GM21786 (cell line): ENCODE data around the gene KLK12.

Experiments
- ATAC-seq: cut with Tn5 transposase; IDR thresholded peaks from one replicate; pipeline ENCODE4 v1.9.1; 2021; ENCODE audit not compliant: unreplicated experiment

Gene KLK12

GRCh38 chr19:51034704-51035103 lies at the start of gene KLK12:
KLK12 (minus strand) TSS chr19:51035002; CDS start chr19:51034621, 381 bp downstream.
- no peak for ATAC-seq

GRCh38 chr19:51084505-51084904 lies 49.7 kb upstream of the KLK12 start:
- no peak for ATAC-seq

GRCh38 chr19:51083783-51084182 lies 49.0 kb upstream of the KLK12 start:
- ATAC-seq, result no peak

- ATAC-seq, result no peak
These were observed 48.4 kb upstream of the KLK12 start for GRCh38 chr19:51083181-51083580.

GRCh38 chr19:51082611-51083010 lies 47.8 kb upstream of the KLK12 start, which contains the start of gene KLK14:
KLK14 (minus strand) TSS chr19:51082887; CDS start chr19:51082614, 273 bp downstream.
- ATAC-seq, result no peak

GRCh38 chr19:51081476-51081875 lies 46.7 kb upstream of the KLK12 start:
- no peak for ATAC-seq

GRCh38 chr19:51079481-51080110 lies 44.8 kb upstream of the KLK12 start:
- no peak for ATAC-seq

GRCh38 chr19:51078731-51079130 lies 43.9 kb upstream of the KLK12 start:
- ATAC-seq, result no peak

- no peak for ATAC-seq
These were observed 43.3 kb upstream of the KLK12 start for GRCh38 chr19:51078104-51078503.

- ATAC-seq, result no peak
These were observed 41.9 kb upstream of the KLK12 start for GRCh38 chr19:51076631-51077213.

- no peak for ATAC-seq
These were observed 41.2 kb upstream of the KLK12 start for GRCh38 chr19:51075998-51076397.

- no peak for ATAC-seq
These were observed 36.2 kb upstream of the KLK12 start for GRCh38 chr19:51071095-51071405.

- no peak for ATAC-seq
These were observed 35.7 kb upstream of the KLK12 start for GRCh38 chr19:51070334-51071094.

- no peak for ATAC-seq
These were observed 31.8 kb upstream of the KLK12 start for GRCh38 chr19:51066393-51067186.

GRCh38 chr19:51065221-51065960 lies 30.6 kb upstream of the KLK12 start:
- no peak for ATAC-seq

GRCh38 chr19:51064534-51065220 lies 29.9 kb upstream of the KLK12 start, which contains the start of gene KLK13:
KLK13 (minus strand) TSS chr19:51065092; CDS start chr19:51065067, 25 bp downstream.
- no peak for ATAC-seq

- no peak for ATAC-seq
These were observed 28.9 kb upstream of the KLK12 start for GRCh38 chr19:51063664-51064063.

GRCh38 chr19:51060973-51061372 lies 26.2 kb upstream of the KLK12 start:
- ATAC-seq, result no peak

GRCh38 chr19:51060336-51060735 lies 25.5 kb upstream of the KLK12 start:
- ATAC-seq, result no peak

GRCh38 chr19:51059715-51060114 lies 24.9 kb upstream of the KLK12 start:
- no peak for ATAC-seq
